Fibroblast of peridontal ligament (primary cell): ENCODE measurements around the gene RNF13.
"Not testable (repeated sequence)": the region's sequence is repeated elsewhere in the genome, so short reads cannot be mapped to it uniquely, and the experiment has no call there.

Experiments
- DNase-seq: peaks from one replicate; pipeline ENCODE4 v3.0.0-alpha.2; 2010; ENCODE audit errors: extremely low read depth

The RNF13 gene

DNA sequence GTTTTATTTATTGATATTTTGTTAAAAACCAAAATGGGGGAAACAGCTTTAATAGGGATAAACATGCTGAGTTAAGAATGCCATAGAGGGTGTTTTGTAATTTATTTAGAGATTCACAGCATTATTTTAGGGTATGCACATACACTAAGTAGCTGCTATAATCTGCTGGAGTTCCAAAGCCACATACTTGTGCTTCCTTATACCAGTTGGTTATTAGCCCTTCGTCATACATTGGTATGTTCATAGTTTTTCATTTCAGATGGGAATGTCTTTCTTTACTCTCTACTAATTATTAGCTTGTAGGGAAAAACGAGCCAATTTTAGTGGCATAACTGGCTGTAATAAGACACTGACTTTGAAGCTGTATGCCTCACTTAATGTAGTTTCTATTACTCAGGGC lies 82.8 kb downstream of the RNF13 start:
- no peak for DNase-seq

DNA sequence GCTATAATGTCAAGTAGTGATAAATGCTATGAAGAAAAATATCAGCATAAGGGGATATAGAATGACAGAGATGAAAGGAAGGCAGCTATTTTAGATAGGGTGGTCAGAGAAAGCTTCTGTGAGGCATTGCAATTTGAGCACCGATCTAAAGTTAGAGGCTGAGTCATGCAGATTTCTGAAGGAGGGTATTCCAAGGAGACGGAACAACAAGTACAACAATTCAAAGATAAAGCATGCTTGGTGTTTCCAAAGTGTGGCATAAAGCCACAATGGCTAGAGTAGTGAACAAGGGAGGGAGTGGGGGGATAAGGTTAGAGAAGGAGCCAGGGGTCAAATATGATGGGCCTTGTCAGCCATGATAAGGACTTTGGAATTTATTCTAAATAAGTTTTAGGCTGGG lies 85.8 kb downstream of the RNF13 start:
- DNase-seq: peak; percentile 83

DNA sequence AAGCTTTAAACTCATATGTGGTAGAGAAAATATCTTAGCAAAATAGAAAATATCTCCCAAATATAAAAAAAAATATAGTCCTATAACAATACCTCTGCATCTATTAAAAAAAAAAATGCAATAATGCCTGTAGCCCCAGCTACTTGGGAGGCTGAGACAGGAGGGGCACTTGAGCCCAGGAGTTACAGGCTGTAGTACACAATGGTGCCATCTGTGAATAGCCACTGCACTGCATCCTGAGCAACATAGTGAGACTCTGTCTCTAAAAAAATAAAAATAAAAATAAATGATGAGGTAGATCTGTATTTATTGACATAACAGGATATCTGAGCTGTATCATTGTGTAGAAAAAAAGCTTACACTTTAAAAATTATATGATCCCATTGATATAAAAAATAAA lies 87.3 kb downstream of the RNF13 start:
- DNase-seq: no peak

DNA sequence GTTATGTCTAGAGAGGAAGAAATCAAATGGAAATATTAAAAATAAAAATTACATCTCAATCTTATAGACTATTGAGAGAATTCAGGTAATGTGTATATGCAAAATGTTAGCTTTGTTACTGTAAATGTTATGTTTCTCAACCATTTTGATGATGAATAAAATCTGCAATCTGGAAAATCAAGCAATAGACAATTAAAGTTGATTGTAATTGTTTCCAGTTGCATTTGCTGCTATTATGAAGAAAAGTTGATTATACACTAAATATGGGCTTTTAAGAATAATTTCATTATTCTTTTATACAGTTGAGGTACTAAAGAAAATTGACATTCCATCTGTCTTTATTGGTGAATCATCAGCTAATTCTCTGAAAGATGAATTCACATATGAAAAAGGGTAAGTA lies 88.8 kb downstream of the RNF13 start:
- DNase-seq: no peak

DNA sequence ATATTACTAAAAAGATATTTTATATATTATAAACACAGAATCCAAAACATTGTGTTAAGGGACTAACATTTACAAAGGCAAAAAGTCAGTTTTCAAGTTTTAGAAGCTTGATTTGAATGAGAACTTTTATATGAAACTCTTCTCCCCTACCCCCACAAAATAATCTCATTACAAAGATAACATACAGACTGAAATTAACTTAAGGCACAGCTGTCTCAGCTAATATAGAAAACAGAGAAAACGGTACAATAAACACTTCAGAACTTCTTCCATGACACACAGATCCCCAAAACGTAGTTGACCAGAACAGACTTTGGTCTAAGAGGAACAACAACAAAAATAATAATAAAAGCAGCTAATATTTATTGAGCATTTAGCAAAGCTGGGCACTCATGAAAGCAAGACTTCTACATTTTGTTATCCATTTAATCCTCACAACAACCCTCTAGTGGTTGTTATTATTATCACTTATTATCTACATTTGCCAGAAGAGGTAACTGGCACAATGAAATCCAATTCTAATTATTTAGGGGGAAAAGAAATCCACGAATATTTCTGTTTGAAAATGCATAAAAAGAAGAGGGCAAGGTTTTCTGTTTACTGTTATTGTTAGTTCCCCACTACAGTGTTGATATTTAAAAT lies 89.6 kb downstream of the RNF13 start:
- peak; percentile 19 for DNase-seq

DNA sequence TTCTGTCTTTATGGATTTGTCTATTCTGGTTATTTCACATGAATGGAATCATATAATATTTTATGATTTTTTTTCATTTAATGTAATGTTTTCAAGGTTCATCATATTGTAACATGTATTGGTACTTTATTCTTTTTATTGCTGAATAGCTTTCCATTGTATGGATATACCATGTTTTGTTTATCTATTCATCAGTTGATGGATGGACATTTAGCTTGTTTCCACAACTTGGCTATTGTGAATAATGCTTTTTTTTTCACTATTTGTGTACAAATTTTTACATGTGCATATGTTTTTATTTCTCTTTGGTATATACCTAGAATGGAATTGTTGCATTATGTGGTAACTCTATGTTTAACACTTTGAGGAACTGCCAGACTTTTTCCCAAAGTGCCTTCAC lies 93.0 kb downstream of the RNF13 start:
- DNase-seq: no peak

DNA sequence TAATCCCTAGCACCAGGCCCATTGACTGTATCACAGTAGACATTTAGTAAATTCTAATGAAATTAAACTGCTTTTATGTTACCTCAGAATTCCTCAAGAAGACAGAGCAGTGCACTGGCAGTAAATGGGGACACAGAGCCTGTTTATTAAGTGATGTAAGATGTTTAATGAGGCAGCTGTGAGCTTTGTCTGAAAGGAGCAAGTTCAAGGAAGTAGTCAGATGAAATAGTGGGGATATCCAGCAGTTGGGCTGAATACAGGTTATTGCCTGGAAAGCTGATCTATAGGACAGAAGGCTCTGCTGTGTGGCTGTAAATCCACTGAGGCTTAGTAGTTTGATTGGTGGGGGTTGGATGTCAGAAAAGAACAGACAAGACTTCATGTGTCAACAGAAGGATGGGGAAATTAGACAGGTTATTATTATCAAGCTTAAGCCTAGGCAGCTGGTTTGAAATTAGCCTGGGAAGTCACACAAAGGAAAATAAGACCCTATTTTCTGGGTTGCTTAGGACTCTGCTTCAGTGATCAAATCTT lies 95.5 kb downstream of the RNF13 start:
- DNase-seq: no peak

DNA sequence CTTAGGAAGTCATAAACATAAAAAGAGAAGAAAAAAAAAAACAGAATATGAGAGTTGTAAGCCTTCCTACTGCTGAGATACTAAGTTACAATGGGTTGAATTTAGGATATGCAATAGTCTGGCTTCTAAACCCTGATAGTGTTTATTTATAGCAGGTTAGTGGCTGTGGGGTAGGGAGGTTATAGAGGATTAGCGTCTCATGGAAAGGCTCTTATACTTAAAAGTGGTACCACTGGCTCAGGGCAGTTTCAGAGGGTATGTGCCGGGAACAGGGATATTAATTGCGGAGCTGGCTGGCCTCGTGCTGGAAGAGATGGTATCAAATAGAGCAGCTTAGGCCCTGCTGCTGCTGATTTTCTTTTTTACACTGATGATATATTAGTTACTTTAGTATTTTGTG lies 96.9 kb downstream of the RNF13 start:
- no peak for DNase-seq

DNA sequence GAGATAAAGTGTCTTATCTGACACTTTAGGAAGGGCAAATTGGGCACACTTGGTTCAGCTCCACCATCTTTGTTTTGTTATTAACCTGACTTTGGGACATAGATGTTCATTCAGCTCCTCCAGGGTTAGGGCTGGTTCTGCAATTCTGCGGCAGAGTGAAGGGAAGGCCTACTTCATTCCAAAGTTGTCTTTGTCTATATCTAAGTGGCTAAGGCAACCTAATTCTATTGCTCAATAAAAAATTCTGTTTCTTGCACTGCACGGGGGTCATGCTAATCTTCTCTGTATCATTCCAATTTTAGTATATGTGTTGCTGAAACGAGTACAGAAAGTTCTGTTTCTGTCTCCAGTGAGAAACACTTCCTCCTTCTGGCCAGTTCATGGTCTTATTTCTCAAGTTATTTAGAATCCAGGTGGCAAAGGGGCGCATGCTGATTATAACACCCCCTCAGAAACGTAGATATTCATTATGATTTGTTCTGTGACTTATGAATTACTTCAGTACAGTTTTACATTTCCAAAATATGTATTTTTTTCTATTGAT lies 104.2 kb downstream of the RNF13 start:
- DNase-seq: no peak

DNA sequence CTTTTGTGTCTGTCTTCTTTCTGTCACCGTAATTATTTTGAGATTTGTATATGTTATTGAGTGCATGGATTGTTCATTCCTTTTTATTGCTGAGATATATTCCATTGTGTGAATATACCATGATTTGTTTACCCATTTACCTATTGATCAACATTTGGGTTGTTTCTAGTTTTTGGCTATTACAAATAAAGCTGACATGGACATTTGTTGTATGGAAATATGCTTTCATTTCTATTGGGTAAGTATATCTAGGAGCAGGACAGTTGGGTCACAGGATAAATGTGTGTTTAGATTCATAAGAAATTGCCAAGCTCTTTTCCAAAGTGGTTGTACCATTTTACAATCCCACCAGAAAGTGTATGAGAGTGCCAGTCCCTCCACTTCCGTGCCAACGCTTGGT lies 106.5 kb downstream of the RNF13 start:
- DNase-seq: no peak

DNA sequence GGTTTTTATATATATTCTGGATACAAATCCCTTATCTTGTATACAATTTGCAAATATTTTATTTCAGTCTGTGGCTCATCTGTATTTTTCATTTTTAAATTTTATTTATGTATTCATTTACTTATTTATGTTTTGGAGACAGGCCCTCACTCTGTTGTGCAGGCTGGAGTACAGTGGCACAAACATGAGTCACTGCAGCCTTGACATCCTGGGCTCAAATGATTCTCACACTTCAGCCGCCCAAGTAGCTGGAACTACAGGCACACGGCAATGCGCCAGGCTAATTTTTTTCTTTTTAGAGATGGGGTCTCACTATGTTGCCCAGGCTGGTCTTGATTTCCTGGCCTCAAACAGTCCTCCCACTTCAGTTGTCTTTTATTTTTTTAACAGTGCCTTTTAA lies 107.1 kb downstream of the RNF13 start:
- no peak for DNase-seq

DNA sequence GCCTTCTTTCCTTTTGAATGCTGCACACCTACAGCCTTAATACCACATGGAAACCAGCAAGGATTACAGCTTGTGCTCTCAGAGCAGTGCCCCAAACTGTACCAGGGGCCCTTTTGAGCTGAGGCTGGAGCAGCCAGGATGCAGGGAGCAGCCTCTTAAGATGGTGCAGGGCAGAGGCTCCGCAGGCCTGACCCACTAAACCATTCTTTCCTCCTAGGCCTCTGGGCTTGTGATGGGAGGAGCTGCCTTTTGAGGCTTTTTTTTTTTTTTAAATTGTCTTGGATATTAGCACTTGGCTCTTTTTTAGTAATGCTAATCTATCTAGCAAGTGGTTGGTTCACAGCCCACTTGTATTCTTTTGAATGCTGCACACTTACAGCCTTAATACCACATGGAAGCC lies 120.0 kb downstream of the RNF13 start:
- DNase-seq: no peak

DNA sequence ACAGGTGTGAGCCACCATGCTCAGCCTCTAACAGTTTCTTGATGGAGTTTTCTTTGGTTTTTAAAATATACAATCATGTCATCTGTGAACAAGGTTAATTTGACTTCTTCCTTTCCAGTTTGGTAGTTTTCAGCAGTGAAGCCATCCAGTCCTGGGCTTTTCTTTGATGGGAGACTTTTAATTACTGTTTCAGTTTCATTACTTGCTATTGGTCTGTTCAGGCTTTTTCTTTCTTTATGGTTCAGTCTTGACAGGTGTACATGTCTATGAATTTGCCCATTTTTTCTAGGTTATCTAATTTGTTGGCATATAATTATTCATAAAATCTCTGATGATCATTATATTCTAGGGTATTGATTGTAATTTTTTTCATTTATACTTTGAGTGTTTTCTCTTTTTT lies 120.8 kb downstream of the RNF13 start:
- no peak for DNase-seq

DNA sequence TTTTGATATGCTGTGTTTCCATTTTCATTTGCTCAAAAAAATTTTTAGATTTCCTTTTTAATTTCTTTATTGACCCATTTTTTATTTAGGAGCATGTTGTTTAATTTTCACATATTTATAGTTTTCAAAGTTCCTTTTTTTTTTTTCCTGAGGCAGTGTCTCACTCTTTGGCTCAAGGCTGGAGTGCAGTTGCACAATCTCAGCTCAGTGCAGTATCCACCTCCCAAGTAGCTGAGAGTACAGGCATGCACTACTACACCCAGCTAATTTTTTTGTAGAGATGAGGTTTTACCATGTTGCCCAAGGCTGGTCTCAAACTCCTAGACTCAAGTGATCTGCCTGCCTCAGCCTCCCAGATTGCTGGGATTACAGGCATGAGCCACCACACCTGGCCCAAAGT lies 121.5 kb downstream of the RNF13 start:
- DNase-seq: peak; percentile 91

DNA sequence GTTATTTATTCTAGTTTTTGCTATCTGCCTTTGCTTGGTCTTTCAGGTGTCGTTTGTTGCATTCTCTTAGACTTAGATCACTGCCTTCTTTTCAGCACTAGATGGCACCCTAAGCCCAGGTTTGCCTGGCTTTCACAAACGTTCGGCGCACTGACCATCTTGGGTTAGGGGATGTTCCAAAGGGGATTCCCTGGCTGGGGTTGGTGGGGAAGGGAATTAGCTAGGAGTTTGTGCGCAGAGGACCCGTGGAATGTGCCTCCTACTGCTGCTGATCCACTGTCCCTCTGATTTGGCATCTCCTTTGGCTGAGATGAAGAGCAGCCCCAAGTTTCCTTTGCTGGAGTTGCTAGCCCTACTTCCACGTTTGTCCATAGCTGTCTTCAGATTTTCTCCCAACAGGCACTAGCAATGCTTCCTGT lies 123.8 kb downstream of the RNF13 start:
- DNase-seq: peak; percentile 71

DNA sequence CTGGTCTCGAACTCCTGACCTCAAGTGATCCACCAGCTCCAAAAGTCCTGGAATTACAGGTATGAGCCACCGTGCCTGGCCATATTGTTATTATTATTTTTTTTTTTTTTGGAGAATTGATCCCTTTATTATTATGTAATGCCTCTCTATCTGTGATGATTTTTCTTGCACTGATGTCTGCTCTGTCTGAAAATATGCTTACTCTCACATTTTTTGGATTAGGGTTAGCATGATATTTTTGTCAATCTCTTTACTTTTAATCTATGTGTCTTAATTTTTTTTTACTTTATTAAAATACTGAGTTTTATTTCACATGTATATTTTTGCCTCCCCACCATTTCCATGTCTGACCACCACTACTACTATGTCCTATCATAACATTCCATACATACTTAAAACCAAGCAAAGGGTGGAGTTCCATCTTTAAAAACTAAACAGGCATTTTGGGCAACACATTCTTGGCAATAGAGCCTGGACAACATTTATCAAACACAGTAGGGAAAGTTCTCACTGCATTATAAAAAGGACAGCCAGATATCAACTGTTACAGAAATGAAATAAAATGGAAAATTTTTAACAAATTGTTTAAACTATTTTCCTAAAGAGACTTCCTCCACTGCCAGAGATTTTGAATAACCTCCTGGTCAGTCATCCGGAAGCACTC lies 125.5 kb downstream of the RNF13 start:
- peak; percentile 59 for DNase-seq

DNA sequence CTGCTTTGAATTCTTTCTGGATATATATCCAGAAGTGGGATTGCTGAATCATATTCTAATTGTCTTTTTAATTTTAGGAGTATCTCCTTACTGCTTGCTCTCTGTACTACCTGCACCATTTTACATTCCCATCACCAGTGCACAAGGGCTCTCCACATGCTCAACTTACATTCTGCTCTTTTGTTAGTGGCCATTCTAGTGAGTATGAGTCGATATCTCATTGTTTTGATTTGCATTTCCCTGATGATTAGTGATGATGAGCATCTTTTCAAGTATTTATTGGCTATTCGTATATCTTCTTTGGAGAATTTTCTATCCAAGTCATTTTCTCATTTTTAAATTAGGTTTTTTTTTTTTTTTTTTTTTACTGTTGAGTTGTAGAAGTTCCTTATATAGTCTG lies 128.2 kb downstream of the RNF13 start:
- DNase-seq: no peak

DNA sequence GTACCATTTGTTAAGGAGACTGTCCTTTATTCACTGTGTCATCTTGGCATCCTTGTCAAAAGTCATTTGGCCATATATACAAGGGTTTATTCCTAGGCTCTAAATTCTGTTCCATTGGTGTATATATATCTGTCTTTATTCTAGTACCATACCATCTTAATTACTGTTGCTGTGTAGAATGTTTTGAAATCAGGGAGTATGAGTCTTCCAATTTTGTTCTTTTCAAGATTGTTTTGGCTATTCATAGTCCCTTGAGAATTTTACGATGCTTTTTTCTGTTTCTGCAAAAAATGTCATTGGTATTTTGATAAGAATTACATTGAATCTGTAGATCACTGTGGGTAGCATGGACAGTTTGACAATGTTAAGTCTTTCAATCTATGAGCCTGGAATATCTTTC lies 128.9 kb downstream of the RNF13 start:
- DNase-seq: peak; percentile 46

DNA sequence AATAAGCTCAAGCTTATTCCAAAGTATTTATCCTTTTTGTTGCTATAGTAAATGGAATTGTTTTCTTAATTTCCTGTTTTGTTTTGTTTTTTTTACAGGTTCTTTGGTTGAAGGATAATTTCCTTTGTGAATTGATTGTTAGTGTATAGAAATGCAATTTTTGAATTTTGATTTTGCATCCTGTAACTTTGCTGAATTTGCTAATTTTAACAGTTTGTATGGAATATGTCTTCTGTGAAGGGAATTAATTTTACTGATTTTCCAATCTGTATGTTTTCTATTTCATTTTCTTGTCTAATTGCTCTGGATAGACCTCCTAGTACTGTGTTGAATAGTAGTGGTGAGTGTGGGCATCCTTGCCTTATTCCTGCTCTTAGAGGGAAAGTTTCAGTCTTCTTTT lies 129.4 kb downstream of the RNF13 start:
- no peak for DNase-seq

DNA sequence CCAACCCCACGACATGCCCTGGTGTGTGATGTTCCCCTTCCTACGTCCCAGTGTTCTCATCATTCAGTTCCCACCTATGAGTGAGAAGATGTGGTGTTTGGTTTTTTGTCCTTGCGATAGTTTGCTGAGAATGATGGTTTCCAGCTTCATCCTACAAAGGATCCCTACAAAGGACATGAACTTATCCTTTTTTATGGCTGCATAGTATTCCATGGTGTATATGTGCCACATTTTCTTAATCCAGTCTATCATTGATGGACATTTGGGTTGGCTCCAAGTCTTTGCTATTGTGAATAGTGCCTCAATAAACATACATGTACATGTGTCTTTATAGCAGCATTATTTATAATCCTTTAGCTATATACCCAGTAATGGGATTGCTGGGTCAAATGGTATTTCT lies 131.0 kb downstream of the RNF13 start:
- not testable (repeated sequence) for DNase-seq

DNA sequence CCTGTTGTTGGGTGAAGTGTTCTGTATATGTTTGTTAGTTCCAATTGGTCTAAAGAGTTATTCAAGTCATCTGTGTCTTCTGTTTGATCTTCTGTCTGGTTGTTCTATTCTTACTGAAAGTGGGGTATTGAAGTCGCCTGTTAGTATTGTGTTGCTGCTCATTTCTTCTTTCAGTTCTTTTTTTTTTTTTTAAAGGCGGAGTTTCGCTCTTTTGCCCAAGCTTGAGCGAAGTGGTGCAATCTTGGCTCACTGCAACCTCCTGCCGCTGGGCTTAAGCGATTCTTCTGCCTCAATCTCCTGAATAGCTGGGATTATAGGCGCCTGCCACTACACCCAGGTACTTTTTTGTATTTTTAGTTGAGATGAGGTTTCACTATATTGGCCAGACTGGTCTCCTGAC lies 134.2 kb downstream of the RNF13 start:
- no peak for DNase-seq

DNA sequence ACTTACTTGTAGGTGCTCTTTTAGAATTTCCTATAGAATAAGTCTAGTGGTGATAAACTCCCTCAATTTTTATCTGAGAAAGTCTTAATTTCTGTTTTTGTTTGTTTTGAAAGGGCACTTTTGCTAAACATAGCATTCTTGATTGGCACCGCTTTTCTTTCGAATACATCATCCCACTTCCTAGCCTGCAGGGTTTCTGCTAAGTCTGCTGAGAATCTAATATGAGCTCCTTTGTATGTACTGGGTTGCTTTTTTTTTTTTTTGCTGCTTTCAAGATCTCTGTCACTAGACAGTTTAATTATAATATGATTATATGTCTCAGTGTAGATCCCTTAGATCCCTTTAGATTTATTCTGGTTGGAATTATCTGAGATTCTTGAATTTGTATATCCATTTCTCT lies 136.2 kb downstream of the RNF13 start:
- no peak for DNase-seq

DNA sequence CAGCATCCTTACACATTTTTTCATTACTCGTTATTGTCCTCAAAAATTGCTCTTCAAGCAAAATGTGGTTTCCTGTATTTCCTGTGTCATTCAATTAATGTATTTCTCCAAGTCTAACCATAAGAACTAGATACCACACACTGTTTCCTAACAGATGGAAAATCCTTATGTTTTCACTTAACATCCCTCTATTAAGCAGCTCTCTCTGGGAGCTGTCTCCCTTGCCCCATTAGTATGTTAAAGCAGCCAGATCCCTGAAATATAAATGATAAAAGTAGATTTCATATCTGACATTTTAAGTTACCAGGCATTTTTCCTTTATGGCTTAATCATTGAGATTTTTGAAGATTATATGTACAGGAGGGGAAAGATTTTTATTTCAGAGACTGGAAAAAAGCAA lies 141.8 kb downstream of the RNF13 start:
- no peak for DNase-seq
